Measurements from ENCODE around the gene TBC1D9.

- no peak for TF ChIP-seq EZH2 (IDR thresholded peaks at IDR 0.05; ENCODE audit: low read depth)
- TF ChIP-seq, protein P1, sequence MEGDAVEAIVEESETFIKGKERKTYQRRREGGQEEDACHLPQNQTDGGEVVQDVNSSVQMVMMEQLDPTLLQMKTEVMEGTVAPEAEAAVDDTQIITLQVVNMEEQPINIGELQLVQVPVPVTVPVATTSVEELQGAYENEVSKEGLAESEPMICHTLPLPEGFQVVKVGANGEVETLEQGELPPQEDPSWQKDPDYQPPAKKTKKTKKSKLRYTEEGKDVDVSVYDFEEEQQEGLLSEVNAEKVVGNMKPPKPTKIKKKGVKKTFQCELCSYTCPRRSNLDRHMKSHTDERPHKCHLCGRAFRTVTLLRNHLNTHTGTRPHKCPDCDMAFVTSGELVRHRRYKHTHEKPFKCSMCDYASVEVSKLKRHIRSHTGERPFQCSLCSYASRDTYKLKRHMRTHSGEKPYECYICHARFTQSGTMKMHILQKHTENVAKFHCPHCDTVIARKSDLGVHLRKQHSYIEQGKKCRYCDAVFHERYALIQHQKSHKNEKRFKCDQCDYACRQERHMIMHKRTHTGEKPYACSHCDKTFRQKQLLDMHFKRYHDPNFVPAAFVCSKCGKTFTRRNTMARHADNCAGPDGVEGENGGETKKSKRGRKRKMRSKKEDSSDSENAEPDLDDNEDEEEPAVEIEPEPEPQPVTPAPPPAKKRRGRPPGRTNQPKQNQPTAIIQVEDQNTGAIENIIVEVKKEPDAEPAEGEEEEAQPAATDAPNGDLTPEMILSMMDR (conservative IDR thresholded peaks at IDR 0.05): no peak
Measured at GRCh38 chr4:140762202-140762601, 6.0 kb upstream of the TBC1D9 start.

Data from PC-9 (cell line).